Lower leg skin (tissue), 3 donors: ENCODE data around the gene METTL16.

Experiments
- CTCF ChIP-seq, 3 donors: fragments of 450-650 bp; IDR thresholded peaks; one replicate each; pipeline ENCODE4 v1.5.1; 2016; ENCODE audit warnings: antibody characterized with exemption in 3 of 3, mild to moderate bottlenecking in 3 of 3, moderate library complexity in 2 of 3
- POLR2A ChIP-seq, 2 donors: fragments of 450-650 bp; IDR thresholded peaks; one replicate each; pipeline ENCODE4 v1.6.1; 2016 to 2017; ENCODE audit warnings: antibody characterized with exemption in 2 of 2, mild to moderate bottlenecking in 1 of 2, moderate library complexity in 1 of 2

DNA sequence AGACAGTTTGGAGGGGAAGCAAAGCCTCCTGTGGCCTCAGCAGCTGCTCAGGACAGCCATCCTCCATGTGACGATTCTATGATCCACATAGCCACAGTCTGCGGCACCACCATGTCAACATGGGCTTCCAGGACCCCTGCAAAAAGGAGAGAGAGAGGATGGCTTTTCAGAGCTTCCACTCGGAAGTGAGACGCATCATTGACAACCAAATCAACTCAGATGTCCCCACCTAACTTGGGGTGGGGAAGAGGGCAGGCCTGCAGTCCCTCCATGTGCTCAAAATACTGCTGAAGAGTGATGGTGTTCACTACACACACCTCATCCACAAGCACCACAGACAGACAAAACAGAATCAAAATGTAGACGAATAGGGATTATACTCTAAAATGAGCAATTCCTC, 5.9 kb upstream of the METTL16 start:
- TF ChIP-seq POLR2A (IDR thresholded peaks at IDR 0.05) (no peak), CTCF (IDR thresholded peaks at IDR 0.05) (no peak)
